ENCODE results near the gene RCBTB2.

The RCBTB2 gene

GRCh38 chr13:48562296-48563066, 29.6 kb upstream of the RCBTB2 start:
- peak; percentile 60 to 62 for DNase-seq

GRCh38 chr13:48561466-48562235, 28.8 kb upstream of the RCBTB2 start:
- DNase-seq, result no peak

GRCh38 chr13:48560657-48561337, 27.9 kb upstream of the RCBTB2 start:
- DNase-seq, result no peak

GRCh38 chr13:48559638-48560320, 26.9 kb upstream of the RCBTB2 start:
- no peak for DNase-seq

- no peak for DNase-seq
Observed at GRCh38 chr13:48556817-48557216, 23.9 kb upstream of the RCBTB2 start.

GRCh38 chr13:48555441-48555840, 22.6 kb upstream of the RCBTB2 start:
- no peak for DNase-seq

GRCh38 chr13:48551329-48551728, 18.4 kb upstream of the RCBTB2 start:
- no peak for DNase-seq

GRCh38 chr13:48549658-48550057, 16.8 kb upstream of the RCBTB2 start:
- DNase-seq, result no peak

GRCh38 chr13:48547663-48548092, 14.8 kb upstream of the RCBTB2 start:
- no peak for DNase-seq

- no peak for DNase-seq
Observed at GRCh38 chr13:48545608-48546007, 12.7 kb upstream of the RCBTB2 start.

GRCh38 chr13:48542581-48543341, 9.9 kb upstream of the RCBTB2 start:
- DNase-seq, result no peak

- no peak for DNase-seq
Observed at GRCh38 chr13:48542138-48542537, 9.3 kb upstream of the RCBTB2 start.

- DNase-seq, result no peak
Observed at GRCh38 chr13:48539550-48539949, 6.7 kb upstream of the RCBTB2 start.

GRCh38 chr13:48536621-48537250, 3.9 kb upstream of the RCBTB2 start:
- DNase-seq, result no peak

- no peak for DNase-seq
Observed at GRCh38 chr13:48535766-48536165, 2.9 kb upstream of the RCBTB2 start.

GRCh38 chr13:48534911-48535501, 2.1 kb upstream of the RCBTB2 start:
- DNase-seq, result no peak

- DNase-seq, result no peak
Observed at GRCh38 chr13:48533961-48534600, 1.2 kb upstream of the RCBTB2 start.

GRCh38 chr13:48532256-48532505, 699 bp downstream of the RCBTB2 start:
- DNase-seq, result no peak

- peak in 1 of 2 donors; percentile 18 for DNase-seq
Observed at GRCh38 chr13:48531416-48532255, 1.2 kb downstream of the RCBTB2 start.

GRCh38 chr13:48530833-48531232, 2.0 kb downstream of the RCBTB2 start:
- no peak for DNase-seq

Data from activated CD4-positive, alpha-beta T cell treated with anti-CD3 and anti-CD28 coated beads for 4 hours (primary cell).